GM21825 (cell line): ENCODE results near the gene ELK4.
A peak's percentile ranks its signal among the peaks of the same experiment; 100 is the strongest.

Source experiments
- ATAC-seq: cut with Tn5 transposase; IDR thresholded peaks from one replicate; pipeline ENCODE4 v1.9.1; 2021; ENCODE audit warnings: mild to moderate bottlenecking, moderate library complexity; ENCODE audit not compliant: unreplicated experiment

Gene ELK4

DNA sequence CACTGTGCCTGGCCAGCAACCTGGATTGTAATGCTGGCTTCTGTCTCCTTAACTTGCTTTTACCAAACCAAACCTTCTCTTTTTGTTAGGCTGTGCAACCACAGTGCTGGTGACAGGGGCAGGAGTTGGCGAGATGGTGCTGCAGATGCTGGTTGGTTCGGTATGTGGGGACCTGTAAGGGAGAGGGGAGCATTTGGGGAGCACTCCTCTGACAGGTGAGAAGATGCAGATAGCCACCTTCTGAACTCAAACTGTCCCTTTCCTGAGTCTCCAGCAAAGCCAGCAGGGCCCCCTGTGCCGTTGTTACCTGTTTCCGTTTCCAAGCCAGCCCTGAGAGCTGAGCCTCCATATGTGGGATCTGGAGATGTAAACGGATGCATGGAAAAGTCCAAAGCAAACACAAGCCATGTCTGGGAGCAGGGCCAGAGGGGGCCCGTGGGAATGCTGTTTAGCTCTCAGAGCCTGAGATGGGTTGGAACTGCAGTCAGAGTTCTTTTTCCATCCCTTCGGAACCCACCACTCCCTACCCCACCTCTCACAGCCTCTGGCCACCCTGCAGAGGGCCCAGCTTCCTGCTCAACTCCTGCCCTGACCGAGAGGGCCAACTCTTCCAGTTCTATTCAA, 34.0 kb downstream of the ELK4 start:
- no peak for ATAC-seq

DNA sequence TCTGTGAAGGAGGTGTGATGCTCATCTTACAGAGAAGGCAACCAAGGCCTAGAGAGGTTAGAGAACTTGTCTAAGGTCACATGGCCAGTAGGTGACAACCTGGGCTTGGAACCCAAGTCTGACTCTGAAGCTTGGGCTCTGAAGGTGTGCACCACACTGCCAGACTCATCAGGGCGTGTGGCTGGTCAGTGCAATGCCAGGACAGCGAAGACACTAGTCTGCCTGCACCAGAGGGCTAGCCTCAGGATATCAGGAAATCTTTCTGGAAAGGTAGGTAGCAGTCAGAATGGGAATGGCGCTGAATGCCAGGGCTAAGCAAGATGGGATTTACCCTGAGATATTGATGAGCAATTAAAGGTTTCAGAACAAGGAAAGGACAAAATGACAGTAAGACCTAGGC, 34.9 kb downstream of the ELK4 start:
- no peak for ATAC-seq

DNA sequence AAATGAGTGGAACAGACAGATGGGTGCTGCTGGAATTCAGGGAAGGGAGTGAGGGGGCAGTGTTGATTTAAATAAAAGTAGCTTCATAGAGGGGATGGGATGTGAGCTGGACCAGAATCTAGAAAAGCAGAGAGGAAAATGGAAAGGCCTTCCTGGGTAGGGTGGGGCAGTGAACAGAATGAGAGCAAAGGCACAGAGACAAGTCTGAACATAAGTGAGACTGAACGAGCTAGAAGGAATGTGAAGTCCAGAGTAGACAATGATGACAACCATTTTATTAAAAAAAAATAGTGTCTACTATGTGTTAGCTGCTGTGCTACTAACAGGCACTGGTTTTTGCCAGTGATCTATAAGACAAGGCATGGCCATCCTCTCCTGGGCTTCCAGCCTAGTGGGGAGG, 36.0 kb downstream of the ELK4 start:
- no peak for ATAC-seq

DNA sequence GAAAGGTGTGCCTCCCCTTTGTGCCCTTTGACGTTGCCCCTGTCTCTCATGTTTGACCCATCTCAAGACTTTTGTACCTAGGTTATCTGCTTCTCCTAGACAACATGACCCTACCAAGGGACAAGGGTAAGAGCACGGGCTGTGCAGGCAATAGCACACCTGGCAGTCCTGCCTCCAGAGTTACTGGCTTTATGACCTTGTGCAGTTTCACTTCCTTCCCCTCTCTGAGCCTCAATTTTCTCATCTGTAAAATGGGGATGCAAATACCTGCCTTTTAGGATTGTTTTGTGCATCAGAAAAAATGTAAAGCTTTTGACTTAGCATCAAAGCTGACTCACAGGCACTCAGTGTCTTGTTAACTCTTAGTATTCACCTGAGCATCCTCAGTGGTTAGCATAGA, 36.4 kb downstream of the ELK4 start:
- ATAC-seq = no peak

DNA sequence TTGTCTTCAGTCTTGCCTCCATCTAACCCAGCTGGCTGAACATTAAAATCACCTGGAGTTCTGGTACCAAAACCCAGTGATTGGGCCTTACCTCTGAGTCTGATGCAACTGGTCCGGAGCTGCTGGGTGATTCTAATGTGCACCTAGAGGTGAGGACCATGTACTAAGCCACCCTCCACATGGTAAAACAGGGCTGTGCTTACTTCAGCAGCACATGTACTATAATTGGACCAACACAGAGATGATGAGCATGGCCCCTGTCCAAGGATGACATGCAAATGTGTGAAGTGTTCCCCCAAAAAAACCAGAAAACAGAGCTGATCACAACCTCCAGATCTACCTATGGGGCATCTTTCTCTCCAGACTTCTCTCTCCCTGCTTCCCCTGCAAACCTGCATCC, 37.0 kb downstream of the ELK4 start:
- no peak for ATAC-seq

DNA sequence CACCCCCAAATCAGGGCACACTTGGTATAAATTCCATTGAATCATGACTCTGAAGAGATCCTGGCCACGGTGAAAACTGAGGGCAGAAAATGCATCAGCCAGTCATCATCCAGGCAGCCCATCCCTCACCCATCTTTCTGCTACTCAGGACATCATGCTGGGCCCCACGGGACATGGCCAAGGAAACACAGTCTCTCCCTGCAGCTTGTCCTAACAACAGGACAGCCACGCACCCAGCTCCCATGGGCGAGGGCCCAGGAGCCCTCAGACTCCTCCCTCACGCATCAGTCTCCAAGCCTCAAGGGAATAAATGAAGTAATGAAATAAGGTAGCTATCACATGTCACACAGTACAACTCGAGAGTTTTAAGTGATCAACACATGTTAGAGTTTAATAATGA, 37.8 kb downstream of the ELK4 start:
- ATAC-seq = no peak

DNA sequence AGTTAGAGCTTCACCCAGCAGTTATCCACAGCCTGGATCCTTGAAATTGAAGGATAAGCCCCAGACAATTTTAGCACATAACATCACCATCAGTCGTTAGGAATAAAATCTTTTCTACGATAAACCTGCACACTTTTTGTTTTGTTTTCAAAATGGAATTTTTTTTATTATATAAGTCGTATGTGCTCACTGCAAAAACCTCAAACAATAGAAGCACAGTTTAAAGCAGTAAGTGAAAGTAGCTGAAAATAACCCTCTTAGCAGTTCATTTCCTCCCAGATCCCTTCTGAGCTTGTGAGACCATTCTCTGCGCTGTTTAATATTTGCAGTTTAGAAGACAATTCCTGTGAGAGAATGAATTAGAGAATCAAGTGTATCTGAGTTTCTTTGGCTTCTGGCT, 38.3 kb downstream of the ELK4 start:
- ATAC-seq = no peak

DNA sequence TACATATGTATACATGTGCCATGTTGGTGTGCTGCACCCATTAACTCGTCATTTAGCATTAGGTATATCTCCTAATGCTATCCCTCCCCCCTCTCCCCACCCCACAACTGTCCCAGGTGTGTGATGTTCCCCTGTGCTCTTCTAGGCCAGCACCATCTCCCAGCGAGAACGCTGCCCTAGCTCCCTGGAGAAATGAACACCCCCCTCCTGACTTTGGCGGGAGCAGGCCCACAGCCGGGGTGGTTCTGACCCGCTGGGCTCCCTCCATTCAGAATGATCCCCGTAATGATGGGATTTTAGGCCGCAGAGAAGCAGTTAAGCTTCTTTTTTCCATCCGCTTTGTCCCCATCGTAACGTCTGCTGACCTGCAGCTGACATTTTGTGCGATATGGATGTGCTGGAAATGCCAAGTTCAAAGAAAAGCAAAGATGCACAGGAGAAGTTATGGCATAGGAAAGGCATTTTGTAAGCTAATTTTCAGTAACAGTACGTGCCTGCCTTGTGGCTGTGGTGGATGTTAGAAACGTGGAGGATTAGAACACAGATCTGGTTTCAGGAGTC, 39.3 kb downstream of the ELK4 start:
- ATAC-seq = no peak

DNA sequence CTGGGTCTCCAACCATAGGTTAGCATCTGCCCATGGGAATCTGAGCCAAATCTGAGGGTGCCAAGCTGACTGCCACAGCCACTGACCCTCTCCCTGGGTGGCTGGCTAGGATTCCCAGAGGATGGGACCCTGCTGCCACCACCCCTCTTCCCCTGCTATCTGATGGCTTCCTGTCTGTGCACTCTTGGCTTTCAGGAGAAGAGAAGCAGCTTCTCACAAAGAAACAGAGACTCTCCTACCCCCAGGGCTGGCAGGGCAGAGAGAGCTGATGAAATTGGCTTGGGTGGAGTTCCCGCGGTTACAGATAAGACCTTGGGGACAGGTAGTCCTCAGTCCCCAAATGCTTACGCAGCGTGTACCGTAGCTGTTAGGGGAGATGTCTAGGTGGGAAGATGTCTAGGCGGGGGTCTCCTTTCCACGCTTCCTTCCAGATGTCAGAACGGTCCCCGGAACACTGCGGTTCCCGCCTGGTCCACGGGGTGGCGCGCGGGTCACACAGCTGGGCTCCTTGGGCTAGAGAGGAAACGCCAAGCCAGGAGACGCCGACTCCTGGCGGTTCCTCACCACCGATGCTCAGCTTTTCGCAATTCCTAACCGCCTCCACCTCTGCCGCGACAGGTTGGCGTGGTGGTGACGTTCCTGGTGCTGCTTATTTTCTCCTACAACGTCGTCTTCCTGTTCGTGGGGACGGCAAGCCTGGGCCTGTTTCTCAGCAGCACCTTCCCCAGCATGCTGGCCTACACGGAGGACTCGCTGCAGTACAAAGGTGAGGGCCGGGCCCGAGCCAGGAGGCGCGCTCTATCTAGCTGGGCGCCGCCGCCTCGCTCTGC, 40.1 kb downstream of the ELK4 start:
- peak; percentile 70 for ATAC-seq

DNA sequence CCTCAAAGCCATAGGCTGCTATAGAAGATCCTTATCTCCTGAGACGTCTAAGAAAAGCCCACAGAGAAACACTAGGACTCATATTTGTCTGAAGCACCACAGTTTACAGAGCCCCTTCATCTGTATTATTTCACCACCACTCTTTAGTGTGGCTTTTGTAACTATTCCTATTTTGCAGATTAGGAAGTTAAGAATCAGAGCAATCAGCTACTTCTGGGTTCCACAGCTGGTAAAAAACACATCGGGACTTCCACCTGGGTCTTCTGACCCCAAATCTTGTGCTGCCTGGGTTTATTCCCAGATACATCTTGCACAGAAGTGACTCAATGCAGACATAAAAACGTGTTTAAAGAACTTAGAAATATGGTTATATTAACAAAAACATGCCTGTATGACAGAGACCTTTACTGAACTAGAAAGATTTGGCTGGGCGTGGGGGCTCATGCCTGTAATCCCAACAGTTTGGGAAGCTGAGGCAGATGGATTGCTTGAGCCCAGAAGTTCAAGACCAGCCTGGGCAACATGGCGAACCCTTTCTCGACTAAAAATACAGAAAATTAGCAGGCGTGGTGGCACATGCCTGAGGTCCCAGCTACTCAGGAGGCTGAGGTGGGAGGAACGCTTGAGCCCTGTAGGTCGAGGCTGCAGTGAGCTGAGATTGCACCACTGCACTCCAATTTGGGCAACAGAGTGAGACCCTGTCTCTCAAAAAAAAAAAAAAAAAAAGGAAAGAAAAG, 40.9 kb downstream of the ELK4 start:
- no peak for ATAC-seq

DNA sequence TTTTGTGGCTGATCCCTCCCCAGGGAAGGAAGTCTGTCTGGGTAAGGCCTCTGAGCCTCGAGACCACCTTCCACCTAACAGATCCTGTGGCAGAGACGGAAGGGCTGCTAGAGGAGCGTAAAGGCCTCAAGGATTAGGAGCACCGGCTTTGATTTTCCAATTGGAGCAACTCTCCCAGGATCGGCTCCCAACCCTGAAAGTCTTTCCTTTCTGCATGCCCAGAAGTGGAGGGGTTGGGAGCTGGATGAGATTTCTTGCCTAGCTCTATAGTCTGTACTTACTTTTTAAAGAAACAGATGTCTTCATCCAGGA, 41.4 kb downstream of the ELK4 start:
- ATAC-seq = no peak

DNA sequence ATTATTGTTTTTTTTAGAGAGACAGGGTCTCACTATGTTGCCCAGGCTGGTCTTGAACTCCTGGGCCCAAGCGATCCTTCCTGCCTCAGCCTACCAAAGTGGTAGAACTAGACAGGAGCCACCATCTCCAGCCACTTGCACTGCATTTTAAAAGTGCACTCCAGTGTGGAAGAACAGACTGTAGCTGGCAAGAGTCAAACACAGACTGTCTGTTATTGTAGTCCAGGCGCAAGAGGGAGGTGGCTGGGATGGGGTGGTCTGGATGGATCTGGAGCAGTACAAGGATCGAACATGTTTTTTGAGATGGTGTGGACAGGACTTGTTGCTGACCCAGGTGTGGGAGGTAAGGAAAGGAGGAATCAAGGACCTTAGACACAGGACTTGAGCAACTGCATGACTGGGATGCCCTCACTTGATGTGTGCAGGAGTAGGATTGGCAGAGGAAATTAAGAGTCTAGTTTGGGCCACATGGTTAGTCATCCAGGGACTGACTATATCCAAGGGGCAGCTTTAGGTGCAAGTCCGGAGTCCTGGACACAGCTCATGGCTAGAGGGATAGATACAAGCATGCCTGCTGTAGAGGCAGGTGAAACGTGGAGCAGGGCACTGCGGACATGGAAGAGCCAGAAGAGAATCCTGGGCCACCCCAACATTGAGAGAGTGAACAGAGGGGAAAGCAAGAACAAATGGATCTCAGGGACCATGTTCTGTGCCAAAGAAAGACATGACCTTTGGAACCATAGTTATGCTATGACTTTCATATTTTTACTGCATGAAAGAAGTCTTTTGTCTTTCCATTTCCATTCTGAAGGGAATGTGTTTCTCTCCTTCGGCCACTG, 42.0 kb downstream of the ELK4 start:
- ATAC-seq = no peak

DNA sequence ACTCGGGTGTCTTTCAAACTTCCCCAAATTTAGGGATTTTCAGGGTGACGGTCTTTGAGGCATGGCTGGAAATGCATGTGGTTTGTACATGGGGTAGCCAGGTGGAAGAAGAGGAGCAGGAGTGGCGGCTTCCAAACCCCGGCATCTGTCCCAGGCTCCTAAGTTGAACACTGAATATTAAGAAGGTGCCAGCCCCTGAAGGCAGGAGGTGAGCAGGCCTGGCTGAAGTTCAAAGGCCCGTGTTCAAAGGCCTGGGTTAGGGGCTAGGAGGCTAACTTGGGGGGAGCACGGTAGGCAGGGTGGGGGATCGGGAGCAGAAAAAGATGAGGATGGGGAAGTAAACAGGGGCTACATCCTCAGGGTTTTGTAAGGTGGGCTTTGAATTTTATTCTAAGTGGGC, 42.8 kb downstream of the ELK4 start:
- no peak for ATAC-seq

DNA sequence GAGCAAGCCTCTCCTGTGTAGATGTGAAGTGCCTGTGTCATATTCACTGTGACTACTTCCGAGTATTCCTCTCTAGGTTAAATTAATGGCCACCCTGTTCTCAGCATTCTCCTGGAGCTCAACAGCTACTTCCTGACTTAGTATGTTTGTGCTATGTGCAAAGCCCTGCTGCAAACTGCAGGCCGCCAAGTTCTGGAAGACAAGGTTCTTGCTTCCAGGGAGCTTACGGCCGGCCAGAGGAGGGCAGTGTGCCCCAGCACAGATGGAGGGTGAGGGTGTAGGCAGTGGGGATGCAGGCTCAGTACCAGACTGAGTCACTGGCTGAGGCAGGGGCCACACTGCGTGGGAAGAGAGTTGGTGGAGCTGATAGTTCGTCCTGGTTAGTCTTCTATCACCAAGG, 43.2 kb downstream of the ELK4 start:
- ATAC-seq = no peak

DNA sequence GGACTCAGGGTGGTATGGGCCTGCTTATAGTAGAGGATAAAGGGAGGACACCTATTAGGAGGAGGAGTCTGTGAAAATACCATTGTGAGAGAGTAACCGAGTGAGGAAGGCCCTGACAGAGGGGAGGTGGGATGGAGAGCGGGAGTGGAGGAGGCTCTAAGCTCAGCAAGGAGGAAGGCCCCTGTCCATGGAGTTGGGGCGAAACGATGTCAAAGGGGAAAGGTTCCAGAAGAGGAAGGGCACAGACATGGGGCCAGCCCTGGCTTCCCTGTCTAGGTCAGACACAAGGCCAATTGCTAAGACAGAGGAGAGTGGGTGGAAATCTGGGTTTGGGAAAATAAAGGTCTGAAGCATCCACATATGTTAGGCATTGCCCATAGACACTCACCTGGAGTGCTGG, 44.2 kb downstream of the ELK4 start:
- no peak for ATAC-seq

DNA sequence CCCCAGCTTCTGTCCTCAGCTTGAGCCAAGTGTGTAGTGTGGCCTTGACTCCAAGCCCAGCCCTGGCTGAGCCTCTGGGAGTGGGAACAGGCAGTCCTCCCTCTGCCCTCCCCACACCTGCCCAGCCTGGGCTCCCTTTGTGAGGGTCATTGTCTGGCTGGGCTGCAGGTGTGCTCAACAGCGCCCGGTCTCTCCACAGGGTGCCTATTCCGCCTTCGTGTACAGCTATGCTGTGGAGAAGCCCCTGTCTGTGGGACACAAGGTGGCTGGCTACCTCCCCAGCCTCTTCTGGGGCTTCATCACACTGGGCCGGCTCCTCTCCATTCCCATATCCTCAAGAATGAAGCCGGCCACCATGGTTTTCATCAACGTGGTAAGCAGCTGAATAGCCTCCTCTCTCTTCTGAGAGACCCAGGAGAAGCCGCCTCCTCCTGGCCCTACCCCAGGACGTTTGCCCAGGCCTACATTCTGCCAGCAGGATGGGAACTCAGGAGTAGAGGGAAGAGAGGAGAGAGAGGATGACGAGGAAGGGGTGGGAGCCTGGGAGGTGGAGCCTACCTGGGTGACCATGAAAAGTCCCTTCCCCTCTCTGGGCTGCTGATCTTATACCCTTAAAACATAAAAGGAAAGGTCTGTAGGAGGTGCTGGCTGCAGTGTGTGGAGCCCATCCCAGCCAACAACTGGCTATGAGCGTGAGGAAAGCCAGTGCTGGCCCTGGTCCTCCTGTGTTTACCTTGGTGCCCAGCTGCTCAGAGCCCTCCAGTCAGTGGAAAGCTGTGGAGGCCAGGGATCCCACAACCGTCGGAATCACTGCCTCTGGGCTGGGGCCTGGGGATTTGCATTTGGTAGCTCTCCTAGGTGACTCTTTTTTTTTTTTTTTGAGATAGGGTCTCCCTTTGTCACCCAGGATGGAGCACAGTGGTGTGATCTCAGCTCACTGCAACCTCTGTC, 45.7 kb downstream of the ELK4 start:
- ATAC-seq = no peak

DNA sequence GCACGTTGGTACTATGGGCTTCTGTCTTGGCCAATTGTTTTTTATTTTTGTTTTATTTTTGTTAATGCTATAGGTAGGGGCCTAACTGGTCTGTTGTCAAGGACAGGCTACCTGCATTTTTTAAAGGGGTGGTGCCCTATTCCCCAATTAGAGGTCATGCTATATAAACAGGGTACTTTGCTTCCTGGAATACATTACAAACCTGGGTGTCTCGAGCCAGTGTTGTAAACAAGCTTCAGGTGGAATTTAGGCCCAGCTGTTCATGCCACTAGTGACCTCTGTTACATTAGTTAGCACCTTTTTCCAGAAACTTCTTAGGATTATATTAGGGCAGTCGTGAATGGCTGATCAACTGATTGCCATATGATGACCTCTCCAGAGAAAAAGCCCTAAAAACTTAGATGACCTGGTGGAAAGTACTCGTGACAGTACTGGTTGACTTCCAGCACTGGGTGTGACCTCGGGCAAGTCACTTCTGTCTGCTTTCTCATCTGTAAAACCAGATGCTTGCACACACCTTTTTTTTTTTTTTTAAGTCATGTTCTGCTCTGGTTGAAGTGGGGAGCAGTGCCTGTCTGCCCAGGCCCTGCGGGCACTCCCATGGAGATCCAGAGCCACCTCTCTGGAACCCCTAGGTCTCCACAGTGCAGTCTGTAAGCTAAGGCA, 46.5 kb downstream of the ELK4 start:
- no peak for ATAC-seq

DNA sequence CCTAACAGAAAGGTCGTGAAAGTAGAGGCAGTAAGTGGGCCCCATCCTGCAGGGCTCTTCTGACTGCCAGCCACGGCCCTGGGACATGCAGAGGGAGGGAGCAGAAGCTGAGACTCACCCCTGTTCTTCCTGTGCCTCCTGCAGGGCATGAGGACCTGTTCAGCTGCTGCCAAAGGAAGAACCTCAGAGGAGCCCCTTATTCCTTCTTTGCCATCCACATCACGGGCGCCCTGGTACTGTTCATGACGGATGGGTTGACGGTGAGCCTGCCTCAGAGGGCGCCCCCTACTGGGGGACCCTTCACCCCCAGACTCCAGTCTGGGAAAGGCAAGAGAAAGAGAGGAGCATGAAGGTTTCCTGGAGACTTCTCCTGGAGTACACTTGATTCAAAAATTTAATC, 47.1 kb downstream of the ELK4 start:
- no peak for ATAC-seq

DNA sequence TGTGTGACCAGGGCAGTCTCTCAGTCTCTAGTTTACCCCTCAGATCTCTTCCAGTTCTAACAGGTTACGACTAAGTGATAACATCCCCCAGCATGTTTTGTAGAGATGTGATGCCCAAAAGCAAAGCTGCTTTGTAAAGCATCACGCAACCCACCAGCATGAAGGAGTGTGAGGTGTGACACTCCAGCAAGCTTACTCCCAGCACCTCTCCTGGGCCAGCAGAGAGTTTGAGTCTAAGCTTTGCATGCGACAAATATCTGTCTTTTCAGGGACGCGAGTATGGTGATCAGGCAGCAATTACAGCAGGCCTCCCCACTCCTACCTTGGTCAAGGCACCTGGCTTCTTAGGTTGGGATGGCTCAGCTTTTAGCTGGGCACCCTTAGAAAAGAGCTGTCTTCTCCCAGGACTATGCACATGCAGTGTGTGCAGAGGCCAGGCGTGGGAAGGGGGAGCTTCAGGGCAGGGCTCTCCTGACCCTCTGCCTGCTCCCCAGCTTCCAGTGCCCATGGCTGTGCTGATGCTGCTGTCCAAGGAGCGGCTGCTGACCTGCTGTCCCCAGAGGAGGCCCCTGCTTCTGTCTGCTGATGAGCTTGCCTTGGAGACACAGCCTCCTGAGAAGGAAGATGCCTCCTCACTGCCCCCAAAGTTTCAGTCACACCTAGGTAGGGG, 48.2 kb downstream of the ELK4 start:
- ATAC-seq = no peak
